ENCODE measurements around the gene PLCXD3.

The PLCXD3 gene

DNA sequence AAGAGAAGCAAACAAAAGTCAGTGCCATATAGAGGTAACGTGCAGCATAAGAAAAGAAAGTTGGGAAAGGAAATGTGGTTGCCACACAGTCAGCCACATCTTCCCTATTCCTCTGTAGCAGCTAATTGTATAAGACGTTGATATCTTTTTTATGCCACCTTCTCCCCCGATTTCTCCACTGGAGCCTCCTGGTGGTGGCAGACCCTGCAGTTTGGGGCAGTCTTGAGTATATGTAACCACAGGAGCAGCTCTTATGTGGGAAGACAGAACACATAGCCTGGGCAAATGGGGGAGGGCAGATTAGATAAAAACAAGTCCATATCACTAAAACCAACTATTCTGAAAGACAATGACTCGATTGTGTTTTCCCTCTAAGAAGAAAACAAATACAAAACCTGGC is 99.7 kb downstream of the PLCXD3 start:
- DNase-seq = peak; percentile 1

DNA sequence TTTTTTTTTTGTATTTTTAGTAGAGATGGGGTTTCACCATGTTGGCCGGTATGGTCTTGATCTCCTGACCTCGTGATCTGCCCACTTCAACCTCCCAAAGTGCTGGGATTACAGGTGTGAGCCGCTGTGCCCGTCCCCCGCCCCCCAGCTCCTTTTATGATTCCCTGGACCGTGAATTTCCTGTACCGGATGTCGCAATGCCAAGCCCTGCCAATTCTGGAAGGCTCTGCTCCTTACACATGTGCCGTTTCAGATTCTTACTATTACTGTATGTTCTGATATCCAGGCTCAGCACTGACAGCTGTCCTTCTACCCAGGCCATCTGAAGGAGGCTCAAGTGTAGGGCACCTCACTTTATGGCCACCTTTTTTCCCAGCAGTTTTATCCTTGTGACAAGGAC is 100.1 kb downstream of the PLCXD3 start:
- DNase-seq = no peak

DNA sequence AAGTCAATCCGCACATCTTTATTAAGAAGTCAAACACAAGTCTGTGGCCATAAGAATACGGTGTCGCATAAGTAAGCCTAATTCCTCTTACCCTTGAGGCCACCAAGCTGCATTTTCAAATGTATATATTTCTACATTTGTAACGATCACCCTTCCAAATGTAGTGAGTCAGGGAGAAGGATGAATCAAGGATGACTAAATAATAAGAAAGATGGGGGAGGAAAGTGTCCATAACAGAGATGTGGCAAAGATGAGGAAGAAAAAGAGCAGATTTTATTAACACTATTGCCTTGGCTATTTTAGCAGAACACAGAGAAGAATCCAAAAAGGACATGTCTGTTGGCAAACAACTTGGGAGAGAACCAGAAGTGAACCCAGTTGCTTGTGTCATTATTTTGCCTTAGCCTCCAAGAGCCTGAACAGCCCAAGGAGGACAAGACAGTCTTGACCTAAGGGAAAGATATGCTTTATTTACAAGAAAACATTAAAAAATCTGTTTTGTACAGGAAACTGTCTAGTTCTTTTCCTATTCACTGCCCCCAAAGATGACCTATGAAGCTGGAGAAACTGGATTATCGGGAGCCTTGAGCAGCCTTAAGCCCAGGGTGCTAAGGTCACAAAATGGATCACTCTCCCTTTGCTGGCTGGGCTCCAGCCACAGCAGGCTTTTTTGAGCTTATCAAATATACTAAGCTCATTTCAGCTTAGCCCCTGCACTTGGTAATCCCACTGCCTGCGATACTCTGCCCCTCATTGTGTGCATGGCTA is 101.5 kb downstream of the PLCXD3 start:
- peak; percentile 86 for DNase-seq

DNA sequence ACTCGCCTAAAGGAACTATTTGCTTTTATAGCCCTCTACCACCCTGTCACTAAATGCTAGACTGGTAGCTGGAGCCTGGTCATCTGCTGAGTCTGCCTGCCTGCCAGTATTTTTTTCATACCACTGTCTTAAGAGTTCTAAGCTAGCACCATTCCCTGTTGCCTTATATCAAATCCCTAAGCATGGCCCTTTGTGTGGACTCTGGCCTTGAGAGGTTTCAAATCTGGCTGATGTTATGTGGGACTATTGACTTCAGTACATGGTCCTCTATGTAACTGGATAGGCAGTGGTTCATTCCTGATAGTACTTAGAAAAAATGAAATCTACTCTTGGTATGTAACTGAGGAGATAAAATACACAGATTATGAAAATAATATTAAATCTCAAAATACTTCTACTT is 103.5 kb downstream of the PLCXD3 start:
- DNase-seq = no peak

DNA sequence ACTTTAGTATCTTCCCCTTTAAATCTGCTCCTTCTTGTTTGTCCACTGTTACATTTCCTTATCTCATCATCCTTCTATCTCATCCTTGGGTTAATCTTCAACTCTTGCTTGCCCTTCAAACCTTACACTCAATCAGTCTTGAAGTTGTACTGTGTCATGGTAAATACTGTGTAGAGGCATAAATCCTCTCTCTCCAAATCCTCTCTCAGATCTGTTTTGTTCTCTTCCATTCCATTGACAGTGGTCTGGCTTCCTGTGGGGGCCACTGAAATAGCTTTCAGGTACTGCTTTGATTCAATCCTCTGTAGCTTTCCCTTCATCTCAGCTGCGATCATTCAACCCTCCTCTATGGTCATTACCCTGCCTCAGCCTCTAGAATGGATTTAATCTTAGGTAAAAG is 104.0 kb downstream of the PLCXD3 start:
- no peak for DNase-seq

DNA sequence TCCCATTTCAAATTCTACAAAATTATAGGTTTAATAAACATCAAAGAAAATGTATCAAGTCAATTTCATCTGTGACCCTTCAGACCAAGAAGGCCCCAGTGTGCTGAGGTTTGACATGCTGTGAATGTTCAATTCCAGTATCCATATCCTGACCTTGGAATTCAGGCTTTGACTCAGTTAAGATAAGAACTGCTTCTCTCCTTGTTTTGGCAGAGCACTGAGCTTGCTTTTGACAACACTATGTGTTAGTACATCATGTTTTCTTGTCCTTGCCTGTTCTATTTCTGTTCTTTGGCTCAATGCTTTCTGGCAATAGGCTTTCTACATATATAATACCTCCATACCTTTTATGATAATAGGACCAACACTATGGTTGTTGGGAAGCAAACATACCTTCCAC is 105.6 kb downstream of the PLCXD3 start:
- no peak for DNase-seq

DNA sequence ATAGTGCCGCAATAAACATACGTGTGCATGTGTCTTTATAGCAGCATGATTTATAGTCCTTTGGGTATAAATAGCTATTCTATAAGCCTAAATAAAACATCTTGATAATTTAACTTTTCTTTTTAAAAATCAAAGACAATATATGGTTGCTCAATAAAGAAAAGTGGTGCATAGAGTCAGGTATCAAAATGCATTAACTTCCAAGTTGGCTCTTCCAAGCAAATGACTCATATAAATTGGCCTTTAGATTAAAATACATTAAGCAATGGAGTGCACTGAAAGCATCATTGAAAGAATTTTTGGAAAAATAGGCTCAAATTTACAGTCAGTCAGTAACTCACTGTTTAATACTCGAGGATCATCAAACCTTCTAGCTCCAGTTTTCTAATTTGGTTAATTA is 106.6 kb downstream of the PLCXD3 start:
- no peak for DNase-seq

DNA sequence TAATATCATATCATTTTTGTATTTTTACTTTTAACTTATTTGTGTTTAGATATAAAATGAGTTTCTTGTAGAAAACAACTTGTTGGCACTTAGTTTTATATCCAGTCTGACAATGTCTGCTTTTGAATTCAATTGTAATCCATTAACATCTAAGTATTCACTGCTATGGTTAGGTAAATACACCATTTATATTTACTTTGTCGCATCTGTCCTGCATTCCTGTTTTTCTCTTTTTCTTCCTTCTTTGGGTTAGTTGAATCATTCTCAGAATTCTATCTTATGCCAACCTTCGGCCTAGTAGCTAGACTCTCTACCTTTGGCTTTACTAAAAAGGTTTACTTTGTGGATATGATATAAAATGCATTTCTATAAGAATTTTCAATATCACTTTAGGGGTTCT is 107.6 kb downstream of the PLCXD3 start:
- no peak for DNase-seq

DNA sequence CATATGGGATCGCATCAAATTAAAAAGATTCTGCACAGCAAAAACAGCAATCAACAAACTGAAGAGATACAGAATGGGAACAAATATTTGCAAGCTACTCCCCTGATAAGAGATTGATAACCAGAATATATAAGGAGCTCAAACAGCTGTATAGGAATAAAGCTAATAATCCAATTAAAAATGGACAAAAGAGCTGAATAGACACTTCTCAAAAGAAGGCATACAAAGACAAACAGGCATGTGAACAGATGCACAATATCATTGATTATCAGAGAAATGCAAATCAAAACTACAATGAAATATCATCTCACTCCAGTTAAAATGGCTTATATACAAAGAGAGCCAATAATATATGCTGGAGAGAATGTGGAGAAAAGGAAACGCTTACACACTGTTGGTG is 110.6 kb downstream of the PLCXD3 start:
- DNase-seq = no peak

DNA sequence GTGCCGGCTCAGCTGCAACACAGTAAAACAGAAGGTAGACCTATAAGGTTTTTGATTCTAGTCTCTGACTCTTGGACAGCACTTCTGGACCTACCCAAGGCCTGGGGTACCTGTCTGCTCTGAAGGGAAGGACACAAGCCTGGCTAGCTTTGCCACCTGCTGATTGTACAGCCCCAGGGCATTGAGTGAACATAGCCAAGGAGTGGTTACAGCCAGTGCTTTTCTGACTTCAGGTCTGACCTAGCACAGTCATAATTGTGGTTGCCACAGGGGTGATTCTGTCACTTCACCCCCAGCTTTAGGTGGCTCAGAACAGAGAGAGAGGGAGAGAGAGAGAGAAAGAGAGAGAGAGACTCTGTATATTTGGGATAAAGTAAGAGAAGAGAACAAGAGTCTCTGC is 118.4 kb downstream of the PLCXD3 start:
- DNase-seq = no peak

DNA sequence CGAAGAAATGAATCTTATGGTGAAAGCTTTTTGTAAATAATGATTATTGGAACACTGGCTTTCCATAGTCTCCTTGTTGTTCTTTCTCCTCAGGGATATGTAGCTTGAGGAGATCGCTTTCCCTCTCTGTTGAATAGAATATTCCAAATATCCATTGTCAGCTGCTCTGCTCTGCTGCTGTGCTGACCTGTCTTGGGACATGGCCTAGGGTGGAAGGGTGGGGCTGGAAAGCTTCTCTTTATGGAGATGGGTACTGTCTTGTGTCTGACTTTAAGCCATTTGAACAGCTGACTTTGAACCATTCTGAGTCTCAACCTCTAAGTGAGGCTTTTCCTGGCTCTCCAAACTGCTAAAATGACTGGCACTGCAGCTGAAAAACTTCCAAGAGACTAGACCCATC is 135.8 kb downstream of the PLCXD3 start:
- no peak for DNase-seq

DNA sequence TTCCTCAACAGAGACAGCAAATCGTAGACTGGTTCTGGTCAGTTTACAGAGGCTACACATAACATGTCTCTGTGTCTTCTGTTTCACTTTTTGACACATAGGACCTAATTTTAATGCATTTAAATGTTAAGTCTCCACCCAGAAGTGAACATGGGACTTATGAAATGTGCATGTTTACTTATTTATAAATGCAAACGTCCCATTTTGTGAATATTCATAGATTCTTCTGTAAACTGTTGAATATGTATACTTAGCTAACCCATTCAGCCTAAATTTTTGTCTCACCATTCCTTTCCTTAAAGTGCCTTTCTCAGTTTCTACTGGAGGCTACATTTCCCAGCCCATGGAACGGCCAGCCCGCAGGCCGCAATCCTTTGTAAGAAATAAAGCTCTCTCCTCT is 137.2 kb downstream of the PLCXD3 start:
- DNase-seq = no peak

DNA sequence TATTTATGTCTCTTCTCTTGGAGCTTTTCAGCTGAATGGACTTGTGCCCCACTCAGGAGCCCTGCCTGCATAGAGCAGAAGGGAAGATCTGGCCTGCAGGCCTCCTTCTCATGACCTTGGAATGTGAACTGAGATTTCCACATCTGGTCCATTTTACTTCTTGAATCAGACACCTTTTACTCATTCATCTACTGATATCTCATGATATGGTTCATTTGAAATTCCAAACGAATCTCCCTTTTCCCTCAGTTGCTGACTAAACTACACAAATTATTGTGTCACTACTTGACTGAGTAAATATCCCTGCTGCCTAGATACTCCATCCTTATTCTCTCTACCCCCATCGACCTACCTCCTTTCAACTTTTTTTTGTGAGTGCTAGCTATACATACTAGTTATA is 138.7 kb downstream of the PLCXD3 start:
- DNase-seq = no peak

DNA sequence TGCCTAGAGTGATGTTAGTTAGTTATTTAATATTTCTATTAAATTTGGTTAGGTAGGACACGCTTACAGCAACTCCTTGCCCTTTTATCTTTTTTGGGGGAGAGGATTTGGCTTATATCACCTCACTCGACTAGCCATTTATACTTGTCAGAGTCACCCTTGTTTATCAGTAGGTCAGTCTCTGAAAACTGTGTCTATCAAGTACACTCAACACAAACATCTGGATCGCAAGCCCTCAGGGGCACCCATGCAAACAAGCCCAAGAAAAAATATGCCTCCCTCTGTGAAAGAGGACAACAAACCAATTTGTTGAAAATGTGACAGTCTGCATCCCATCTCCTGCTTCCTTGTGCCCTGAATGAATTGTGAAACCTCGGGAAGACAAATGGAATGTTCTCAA is 139.9 kb downstream of the PLCXD3 start:
- no peak for DNase-seq

DNA sequence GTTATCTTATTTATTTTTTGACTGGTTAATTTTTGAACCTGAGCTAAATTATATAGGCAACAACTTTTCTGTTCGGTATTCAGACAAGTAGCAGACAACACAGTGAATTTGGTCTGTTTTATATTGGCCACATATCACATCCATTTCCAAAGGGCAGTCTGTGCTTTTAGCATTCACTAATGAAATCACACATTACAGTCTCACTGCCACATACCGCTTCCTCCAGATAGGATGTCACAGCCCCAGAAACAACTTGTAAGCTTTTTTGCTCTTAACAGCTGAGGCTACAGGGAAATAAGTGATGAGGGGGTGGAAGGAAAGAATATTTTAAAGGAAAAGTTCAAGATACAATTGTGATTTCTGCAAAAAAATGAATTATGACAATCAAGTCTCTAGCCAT is 140.6 kb downstream of the PLCXD3 start:
- no peak for DNase-seq

DNA sequence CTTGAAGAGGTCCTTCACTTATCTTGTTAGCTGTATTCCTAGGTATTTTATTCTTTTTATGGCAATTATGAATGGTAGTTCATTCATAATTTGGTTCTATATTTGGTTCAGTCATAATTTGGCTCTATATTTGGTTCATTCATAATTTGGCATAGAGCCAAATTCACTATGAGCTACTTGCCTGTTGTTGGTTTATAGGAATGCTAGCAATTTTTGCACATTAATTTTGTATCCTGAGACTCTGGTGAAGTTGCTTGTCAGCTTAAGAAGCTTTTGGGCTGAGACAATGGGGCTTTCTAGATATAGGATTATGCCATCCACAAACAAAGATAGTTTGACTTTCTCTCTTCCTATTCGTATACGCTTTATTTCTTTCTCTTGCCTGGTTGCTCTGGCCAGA is 142.2 kb downstream of the PLCXD3 start:
- DNase-seq = no peak

DNA sequence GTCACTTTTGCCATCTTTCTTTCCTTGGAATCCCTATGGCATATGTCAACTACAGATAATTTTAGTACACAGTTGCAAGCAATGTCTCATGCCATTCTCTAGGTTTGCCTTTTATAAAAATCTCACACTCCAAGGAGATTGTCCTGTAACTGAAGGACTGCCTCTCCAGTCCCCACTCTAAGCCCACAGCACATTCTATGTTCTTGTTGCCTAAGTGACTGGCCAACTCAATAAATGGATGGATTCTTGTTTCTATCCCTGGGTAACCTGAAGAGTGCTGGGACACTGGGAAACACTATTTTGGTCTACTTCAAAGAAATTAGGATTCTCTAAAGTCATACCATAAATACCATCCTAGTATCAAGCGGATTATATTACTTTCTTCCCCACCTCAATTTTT is 145.0 kb downstream of the PLCXD3 start:
- no peak for DNase-seq

DNA sequence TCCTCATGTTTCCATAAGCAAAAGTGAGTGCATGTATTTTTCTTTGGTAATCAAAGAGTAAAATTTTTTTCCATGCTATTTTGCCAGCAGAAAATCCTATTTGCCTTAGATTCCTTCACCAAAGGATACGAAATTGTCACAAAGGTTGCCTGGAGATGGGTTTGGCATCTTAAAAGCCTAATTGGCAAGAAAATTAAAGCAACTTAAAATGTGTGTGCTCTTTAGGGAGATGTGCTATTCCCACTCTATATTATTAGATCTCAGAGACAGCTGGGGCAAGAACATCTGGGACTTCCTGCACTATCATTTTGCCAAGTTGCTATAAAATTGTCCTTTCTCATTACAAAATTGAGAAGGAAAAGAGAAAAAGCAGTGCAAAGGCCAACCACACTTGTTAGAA is 146.1 kb downstream of the PLCXD3 start:
- no peak for DNase-seq

DNA sequence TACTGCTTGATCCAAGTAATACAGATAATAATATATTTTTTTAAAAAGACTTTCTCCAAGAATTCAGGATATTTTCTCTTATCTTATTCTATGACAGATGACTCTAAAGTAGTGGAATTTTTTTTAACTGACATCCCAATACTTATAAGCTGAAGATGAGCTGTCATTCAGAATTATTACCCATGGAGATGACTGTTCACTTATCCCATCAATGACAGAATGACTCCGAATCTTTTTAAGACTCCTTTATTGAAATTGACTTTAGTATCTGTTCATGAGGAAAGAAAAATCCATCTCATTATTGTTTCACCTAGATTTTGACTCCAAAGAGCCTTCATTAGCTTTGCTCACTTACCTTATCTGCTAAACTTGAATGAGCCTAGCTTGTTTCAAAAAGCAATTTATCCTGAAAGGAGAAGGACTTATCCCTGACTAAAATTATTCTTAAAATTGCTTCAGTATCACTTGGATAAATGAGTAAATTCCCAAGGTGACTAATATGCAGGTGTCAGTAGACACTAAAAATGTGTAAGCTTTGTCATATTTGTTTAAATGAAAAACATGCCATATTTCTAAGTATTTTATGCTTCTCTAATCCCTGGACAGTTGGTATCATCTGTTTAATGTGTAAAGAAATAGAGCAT is 146.9 kb downstream of the PLCXD3 start:
- DNase-seq = no peak

DNA sequence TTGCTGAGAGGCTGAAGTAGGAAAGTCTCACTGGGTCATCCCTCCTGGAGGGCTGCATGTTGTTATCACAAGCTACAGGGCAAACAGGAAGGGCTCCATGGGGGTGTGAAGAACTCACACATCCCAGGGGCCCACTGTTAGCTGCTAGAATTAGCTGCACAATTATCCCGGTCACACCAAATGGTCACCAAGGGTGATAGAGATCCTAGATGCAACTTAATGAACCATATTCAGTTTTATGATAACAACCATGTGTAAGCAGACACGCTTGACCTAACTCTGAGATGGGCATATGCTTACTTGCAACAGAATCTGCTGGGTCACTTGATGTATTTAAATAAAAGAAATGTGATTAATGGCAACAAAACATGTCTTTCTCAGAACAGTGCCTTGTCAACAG is 153.6 kb downstream of the PLCXD3 start:
- DNase-seq = no peak

DNA sequence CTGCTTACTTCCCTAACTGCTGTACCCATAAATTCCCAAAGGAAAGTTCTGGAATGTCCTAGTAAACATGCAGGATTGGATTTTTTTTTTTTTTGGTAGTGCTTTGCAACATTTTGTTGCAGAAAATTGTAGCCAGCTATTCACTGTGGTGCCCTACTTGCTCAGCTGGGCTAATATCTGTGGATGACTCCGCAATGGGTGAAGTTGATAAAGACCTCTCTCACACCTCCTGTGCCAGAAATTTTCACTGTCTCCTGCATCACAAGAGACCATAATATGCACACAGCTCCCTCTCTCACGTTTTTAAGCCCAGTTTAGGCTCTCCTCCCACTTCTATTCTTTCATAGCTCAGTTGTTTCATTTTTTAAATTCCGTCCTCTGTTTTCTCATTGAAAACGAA is 160.6 kb downstream of the PLCXD3 start:
- no peak for DNase-seq

DNA sequence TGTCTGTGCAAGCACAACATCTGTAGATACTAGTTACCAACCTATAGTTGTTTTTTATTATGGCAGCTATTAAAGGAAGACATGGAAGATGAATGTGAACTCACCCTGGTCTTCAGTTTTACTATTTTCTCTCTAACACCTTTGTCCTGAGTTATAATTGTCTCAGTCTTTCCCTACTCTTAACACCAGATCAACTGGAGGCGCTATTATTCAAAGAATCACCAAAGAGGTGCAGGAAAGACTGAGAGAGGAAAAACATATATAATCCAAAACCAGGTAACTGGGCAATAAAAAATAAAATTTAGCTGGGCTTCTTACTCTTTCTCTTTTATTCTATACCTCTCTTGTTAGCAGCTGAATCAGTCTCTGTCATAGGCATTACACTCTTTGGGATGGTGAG is 162.8 kb downstream of the PLCXD3 start:
- no peak for DNase-seq

DNA sequence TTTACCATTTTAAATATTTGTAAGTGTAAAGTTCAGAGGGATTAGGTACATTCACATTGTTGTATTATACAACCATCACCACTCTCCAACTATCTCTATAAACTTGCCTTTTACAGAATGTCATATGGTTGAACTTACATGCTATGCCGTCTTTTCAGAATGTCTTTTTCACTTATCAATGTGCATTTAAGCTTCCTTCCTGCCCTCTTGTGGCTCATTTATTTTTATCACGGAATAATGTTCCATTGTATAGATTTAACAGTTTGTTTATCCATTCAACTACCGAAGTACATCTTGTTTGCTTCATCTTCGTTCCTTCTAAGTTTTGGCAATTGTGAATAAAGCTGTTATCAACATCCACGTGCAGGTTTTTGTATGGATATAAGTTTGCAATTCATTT is 163.8 kb downstream of the PLCXD3 start:
- DNase-seq = no peak

DNA sequence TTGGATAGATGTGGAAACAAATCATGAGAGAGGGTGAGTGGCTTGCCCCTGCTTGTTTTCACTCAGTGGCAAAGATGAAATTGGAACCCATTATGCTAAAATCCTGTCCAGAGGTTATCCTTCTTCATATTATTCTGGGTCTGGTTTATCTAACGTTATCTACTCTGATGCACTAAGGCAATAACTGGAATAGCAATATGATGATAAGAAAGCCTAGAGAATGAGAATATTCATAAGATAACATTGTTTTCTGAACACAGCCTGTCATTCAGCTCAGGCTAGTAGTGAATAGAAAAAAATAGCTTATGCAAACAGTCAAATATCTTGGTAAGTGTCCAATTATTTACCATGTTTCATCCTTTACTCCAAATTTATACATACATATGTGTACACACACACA is 165.1 kb downstream of the PLCXD3 start:
- DNase-seq = no peak

DNA sequence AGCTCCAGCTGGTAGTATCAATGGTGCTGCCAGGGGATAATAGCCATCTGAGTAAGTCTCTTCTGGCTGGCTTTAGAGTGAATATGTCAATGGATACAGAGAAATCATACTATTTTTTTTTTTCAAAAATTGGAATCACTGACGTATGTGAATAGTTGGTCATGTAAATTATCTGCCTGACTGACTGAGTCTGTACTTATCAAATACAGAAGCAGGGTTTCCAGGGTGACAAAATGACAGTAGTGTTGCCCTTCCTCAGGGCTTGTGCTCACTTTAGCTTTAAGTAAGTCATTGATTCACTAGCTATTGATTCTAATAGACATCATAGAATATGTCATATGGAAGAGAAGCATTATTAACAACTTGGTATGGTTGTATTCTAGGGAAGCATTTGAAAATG is 171.1 kb downstream of the PLCXD3 start:
- DNase-seq = no peak

Data from NCI-H82 (cell line).